ENCODE measurements around the gene EMID1.

Gene EMID1

DNA sequence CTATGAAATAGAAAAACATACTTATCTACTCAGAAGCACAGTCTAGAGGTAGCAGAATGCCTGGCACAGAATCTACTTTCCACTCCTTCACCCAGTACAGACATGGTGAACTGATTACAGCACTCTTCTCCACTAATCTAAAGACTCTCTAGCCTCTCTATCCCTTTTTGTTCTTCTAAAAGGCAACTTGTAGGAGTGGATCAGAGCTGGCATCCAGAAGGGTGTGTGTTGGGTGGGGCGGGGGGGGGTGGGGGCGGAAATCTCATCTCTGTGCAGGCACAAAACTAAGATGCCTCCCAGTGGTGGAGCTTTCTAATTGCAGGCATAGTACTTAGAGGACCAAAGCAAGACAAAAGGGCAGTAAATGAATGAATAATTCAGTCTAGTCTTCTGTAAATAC is 11.5 kb upstream of the EMID1 start:
- no peak for DNase-seq (ENCODE audit: low read depth, low spot score)
- no peaks in the 10 kb centered on the region for H3K27me3 ChIP-seq (ENCODE audit: control insufficient read depth, insufficient read depth, low read length)
- H3K9me3 ChIP-seq (ENCODE audit: control insufficient read depth, insufficient read depth, low read length): no peaks in the 10 kb centered on the region
- no peak overlapping the region for H3K27ac ChIP-seq (ENCODE audit: low read length)
- H3K4me1 ChIP-seq (ENCODE audit: control insufficient read depth, insufficient read depth, low read length): no peaks in the 10 kb centered on the region
- H3K4me3 ChIP-seq (ENCODE audit: low read length): no peak overlapping the region
- WGBS (ENCODE audit: insufficient coverage, insufficient read length): no CpG with 5 or more reads among the region's 2 CpGs
- no peaks in the 10 kb centered on the region for H3K36me3 ChIP-seq (ENCODE audit: control insufficient read depth, insufficient read depth, low read length)

GRCh38 chr22:29195118-29195963 is 10.4 kb upstream of the EMID1 start:
- no peak overlapping the region for H3K4me3 ChIP-seq (ENCODE audit: low read length)
- no peaks in the 10 kb centered on the region for H3K36me3 ChIP-seq (ENCODE audit: control insufficient read depth, insufficient read depth, low read length)
- no peaks in the 10 kb centered on the region for H3K4me1 ChIP-seq (ENCODE audit: control insufficient read depth, insufficient read depth, low read length)
- no peaks in the 10 kb centered on the region for H3K9me3 ChIP-seq (ENCODE audit: control insufficient read depth, insufficient read depth, low read length)
- no CpG with 5 or more reads among the region's 8 CpGs for WGBS (ENCODE audit: insufficient coverage, insufficient read length)
- no peak overlapping the region for H3K27ac ChIP-seq (ENCODE audit: low read length)
- DNase-seq (ENCODE audit: low read depth, low spot score): no peak
- no peaks in the 10 kb centered on the region for H3K27me3 ChIP-seq (ENCODE audit: control insufficient read depth, insufficient read depth, low read length)

GRCh38 chr22:29195964-29196666 is 9.6 kb upstream of the EMID1 start:
- H3K9me3 ChIP-seq (ENCODE audit: control insufficient read depth, insufficient read depth, low read length): no peaks in the 10 kb centered on the region
- H3K36me3 ChIP-seq (ENCODE audit: control insufficient read depth, insufficient read depth, low read length): no peaks in the 10 kb centered on the region
- H3K4me3 ChIP-seq (ENCODE audit: low read length): no peak overlapping the region
- no peaks in the 10 kb centered on the region for H3K4me1 ChIP-seq (ENCODE audit: control insufficient read depth, insufficient read depth, low read length)
- WGBS (ENCODE audit: insufficient coverage, insufficient read length): no CpG with 5 or more reads among the region's 10 CpGs
- no peaks in the 10 kb centered on the region for H3K27me3 ChIP-seq (ENCODE audit: control insufficient read depth, insufficient read depth, low read length)
- H3K27ac ChIP-seq (ENCODE audit: low read length): no peak overlapping the region
- DNase-seq (ENCODE audit: low read depth, low spot score): no peak

- Histone ChIP-seq H3K36me3 (ENCODE audit: control insufficient read depth, insufficient read depth, low read length) (no peaks in the 10 kb centered on the region), H3K4me1 (ENCODE audit: control insufficient read depth, insufficient read depth, low read length) (no peaks in the 10 kb centered on the region), H3K4me3 (ENCODE audit: low read length) (no peak overlapping the region), H3K27me3 (ENCODE audit: control insufficient read depth, insufficient read depth, low read length) (no peaks in the 10 kb centered on the region), H3K9me3 (ENCODE audit: control insufficient read depth, insufficient read depth, low read length) (no peaks in the 10 kb centered on the region), H3K27ac (ENCODE audit: low read length) (no peak overlapping the region)
- DNase-seq (ENCODE audit: low read depth, low spot score): no peak
- WGBS (ENCODE audit: insufficient coverage, insufficient read length): no CpG with 5 or more reads among the region's 3 CpGs
Observed at GRCh38 chr22:29197096-29197495, 8.6 kb upstream of the EMID1 start.

DNA sequence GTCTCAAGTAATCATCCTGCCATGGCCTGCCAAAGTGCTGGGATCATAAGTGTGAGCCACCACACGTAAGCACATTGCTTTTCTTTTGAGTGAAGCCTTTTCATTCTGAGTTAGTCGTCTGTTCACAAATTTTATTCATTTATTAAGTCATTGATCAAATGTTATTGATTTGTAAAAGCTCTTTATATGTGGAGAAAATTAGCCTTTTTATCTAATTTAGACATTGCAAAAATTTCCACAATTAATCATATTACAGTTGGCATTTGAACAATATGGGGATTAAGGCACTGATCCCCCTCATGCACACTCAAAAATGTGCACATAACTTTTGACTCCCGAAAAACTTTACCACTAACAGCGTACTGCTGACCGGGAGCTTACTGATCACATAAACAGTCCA is 7.5 kb upstream of the EMID1 start:
- H3K27ac ChIP-seq (ENCODE audit: low read length): no peak overlapping the region
- H3K9me3 ChIP-seq (ENCODE audit: control insufficient read depth, insufficient read depth, low read length): no peaks in the 10 kb centered on the region
- DNase-seq (ENCODE audit: low read depth, low spot score): no peak
- no CpG with 5 or more reads among the region's 5 CpGs for WGBS (ENCODE audit: insufficient coverage, insufficient read length)
- peaks cover 2% of the 10 kb centered on the region; the same call in 1 of the 2 replicates for H3K4me1 ChIP-seq (ENCODE audit: control insufficient read depth, insufficient read depth, low read length)
- no peak overlapping the region for H3K4me3 ChIP-seq (ENCODE audit: low read length)
- H3K36me3 ChIP-seq (ENCODE audit: control insufficient read depth, insufficient read depth, low read length): no peaks in the 10 kb centered on the region
- no peaks in the 10 kb centered on the region for H3K27me3 ChIP-seq (ENCODE audit: control insufficient read depth, insufficient read depth, low read length)

DNA sequence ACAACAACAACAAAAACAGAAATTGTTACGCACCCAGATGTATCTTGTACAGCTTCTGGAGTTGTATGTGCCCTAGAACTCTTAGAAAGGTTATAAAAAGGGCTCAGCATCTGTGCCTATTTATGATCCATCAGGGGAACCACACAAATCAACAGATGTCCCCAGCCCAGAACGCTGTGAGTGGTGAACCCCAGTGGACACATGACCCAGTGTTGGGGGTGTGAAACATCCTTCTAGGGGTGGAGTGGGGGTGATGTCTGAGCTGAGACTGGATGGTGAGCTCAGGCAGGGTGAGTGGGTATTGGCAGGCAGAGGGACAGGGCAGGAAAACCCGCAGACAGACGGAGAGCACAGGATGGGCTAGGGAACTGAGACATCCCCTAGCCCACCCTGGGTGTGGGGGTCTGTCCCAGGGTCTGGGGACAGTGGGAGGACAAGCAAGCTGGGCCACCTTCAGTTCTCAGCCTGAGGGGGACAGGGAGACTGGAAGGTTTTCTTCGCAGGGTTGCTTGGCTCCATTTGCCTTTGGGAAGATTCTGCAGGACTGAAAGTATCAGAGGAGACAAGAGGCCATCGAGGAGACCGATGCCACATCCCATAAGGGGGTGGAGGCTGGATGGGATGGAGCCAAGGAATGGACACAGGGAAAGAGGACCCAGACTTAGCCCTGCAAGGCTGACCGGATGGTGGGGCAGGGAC is 5.8 kb upstream of the EMID1 start:
- Histone ChIP-seq H3K27ac (ENCODE audit: low read length) (no peak overlapping the region), H3K4me3 (ENCODE audit: low read length) (no peak overlapping the region), H3K9me3 (ENCODE audit: control insufficient read depth, insufficient read depth, low read length) (no peaks in the 10 kb centered on the region), H3K27me3 (ENCODE audit: control insufficient read depth, insufficient read depth, low read length) (no peaks in the 10 kb centered on the region), H3K4me1 (ENCODE audit: control insufficient read depth, insufficient read depth, low read length) (peaks cover 2% of the 10 kb centered on the region; the same call in 1 of the 2 replicates), H3K36me3 (ENCODE audit: control insufficient read depth, insufficient read depth, low read length) (no peaks in the 10 kb centered on the region)
- no CpG with 5 or more reads among the region's 8 CpGs for WGBS (ENCODE audit: insufficient coverage, insufficient read length)
- no peak for DNase-seq (ENCODE audit: low read depth, low spot score)

DNA sequence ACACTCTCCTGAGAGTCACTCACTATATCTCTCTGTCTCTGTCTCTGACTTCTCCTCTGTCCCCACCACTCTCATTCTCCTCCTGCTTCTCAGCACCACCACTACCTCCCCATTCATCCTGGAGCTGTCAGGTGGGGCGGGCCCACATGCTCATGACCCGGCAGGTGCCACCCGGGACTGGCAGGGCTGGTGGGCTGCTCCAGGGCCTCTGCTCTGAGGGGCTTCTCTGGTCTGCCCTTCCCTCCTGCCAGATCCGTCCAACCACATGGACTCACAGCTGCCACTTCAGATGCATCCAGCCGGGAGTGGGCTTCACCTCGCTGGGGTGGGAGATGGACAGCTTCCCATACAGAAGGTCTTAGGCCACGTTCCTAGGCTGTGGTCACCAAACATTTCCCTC is 4.8 kb upstream of the EMID1 start:
- DNase-seq (ENCODE audit: low read depth, low spot score): no peak
- H3K27me3 ChIP-seq (ENCODE audit: control insufficient read depth, insufficient read depth, low read length): no peaks in the 10 kb centered on the region
- WGBS (ENCODE audit: insufficient coverage, insufficient read length): no CpG with 5 or more reads among the region's 7 CpGs
- H3K9me3 ChIP-seq (ENCODE audit: control insufficient read depth, insufficient read depth, low read length): no peaks in the 10 kb centered on the region
- no peak overlapping the region for H3K4me3 ChIP-seq (ENCODE audit: low read length)
- H3K27ac ChIP-seq (ENCODE audit: low read length): no peak overlapping the region
- no peaks in the 10 kb centered on the region for H3K36me3 ChIP-seq (ENCODE audit: control insufficient read depth, insufficient read depth, low read length)
- peaks cover 2% of the 10 kb centered on the region; the same call in 1 of the 2 replicates for H3K4me1 ChIP-seq (ENCODE audit: control insufficient read depth, insufficient read depth, low read length)

DNA sequence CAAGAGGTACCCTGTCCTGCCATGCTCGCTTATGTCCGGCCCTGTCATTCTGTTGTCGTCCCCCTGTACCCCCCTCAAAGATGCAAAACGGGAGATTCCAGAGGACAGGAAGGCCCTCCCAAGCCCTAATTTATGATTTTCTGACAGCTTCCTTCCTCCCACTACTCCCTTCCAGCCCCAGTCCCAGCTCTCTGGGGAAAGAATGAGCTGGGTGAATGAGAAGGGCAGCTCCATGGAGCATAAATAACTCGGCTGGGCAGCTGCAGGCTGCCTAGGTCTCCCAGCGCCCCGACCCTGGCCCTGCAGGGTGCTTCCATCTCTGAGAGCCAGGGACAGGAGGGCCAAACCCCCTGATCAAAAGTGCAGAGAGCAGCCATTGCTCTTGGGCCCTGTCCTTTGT is 3.9 kb upstream of the EMID1 start:
- H3K27me3 ChIP-seq (ENCODE audit: control insufficient read depth, insufficient read depth, low read length): no peaks in the 10 kb centered on the region
- no peaks in the 10 kb centered on the region for H3K36me3 ChIP-seq (ENCODE audit: control insufficient read depth, insufficient read depth, low read length)
- DNase-seq (ENCODE audit: low read depth, low spot score): no peak
- H3K4me1 ChIP-seq (ENCODE audit: control insufficient read depth, insufficient read depth, low read length): peaks cover 2% of the 10 kb centered on the region; the same call in 1 of the 2 replicates
- no peak overlapping the region for H3K27ac ChIP-seq (ENCODE audit: low read length)
- no CpG with 5 or more reads among the region's 7 CpGs for WGBS (ENCODE audit: insufficient coverage, insufficient read length)
- H3K4me3 ChIP-seq (ENCODE audit: low read length): no peak overlapping the region
- no peaks in the 10 kb centered on the region for H3K9me3 ChIP-seq (ENCODE audit: control insufficient read depth, insufficient read depth, low read length)

DNA sequence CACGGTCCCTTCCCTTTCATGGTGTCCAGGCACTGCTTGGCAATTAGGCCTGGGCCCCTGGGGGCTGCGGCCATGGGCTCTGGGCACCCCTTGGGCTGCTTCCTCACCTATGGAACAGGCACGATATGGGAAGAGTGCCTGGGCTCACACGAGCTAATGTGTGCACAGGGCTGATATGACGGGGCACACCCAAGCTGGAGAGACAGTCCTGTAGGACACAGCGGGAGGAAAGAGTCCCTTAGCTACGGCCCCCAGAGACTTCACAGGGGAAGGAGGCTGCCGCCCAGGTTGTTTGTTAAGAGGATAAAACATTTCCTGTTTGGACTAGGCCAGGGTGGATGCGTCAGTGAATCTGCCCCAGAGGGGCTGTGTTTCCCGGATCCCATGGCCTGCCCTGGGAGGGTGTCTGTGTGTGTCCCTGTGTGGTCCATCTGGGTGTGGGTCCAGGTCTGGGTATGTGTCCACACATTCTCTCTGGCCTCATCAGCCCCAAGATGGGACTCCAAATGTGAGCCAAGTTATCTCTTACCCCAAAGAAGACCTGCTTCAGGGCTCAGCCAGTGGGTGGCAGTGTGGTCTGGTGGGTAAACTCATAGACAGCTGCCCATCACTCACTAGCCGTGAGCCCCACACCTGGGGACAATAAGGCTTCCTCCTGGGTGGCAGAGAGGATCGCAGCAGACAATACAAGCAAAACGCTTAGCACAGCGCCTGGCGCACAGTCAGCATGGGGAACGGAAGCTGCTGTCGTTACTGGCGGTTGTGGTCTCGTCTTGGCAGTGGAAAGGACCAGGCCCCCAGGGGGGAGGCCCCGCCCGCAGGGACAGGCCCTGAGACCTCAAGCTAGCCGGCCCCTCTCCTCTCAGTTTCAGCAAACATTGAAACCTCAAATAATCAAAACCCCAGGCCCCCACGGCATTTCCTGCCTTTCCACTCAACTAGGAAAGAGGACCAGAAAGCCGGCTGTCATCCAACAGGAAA is 3.2 kb upstream of the EMID1 start:
- Histone ChIP-seq H3K27me3 (ENCODE audit: control insufficient read depth, insufficient read depth, low read length) (no peaks in the 10 kb centered on the region), H3K36me3 (ENCODE audit: control insufficient read depth, insufficient read depth, low read length) (no peaks in the 10 kb centered on the region), H3K9me3 (ENCODE audit: control insufficient read depth, insufficient read depth, low read length) (no peaks in the 10 kb centered on the region), H3K27ac (ENCODE audit: low read length) (no peak overlapping the region), H3K4me1 (ENCODE audit: control insufficient read depth, insufficient read depth, low read length) (peaks cover 4% of the 10 kb centered on the region), H3K4me3 (ENCODE audit: low read length) (no peak overlapping the region)
- WGBS (ENCODE audit: insufficient coverage, insufficient read length): no CpG with 5 or more reads among the region's 24 CpGs
- DNase-seq (ENCODE audit: low read depth, low spot score): peak; percentile 50

Data from iPS DF 6.9 (cell line).